Neural cell (in vitro differentiated cells): ENCODE data around the gene NECAP2.

Source experiments
- EZH2 ChIP-seq: fragments of 200-600, 300-800 bp; shearing (Covaris generic), sonication (generic); IDR thresholded peaks from 2 replicates; pipeline ENCODE4 v1.6.1; 2014; ENCODE audit warnings: antibody characterized with exemption, low read length, borderline replicate concordance, mild to moderate bottlenecking; ENCODE audit not compliant: insufficient read depth, poor library complexity, severe bottlenecking
- RAD21 ChIP-seq: fragments of 450-650 bp; conservative IDR thresholded peaks from 2 replicates; pipeline ENCODE4 v1.6.1; 2014; ENCODE audit warnings: antibody characterized with exemption, mild to moderate bottlenecking, moderate library complexity
- TF ChIP-seq, protein P1 (sequence below): fragments of 450-650 bp; IDR thresholded peaks from 2 replicates; pipeline ENCODE4 v1.5.1; 2014; ENCODE audit warnings: antibody characterized with exemption, mild to moderate bottlenecking, moderate library complexity; ENCODE audit not compliant: poor library complexity, severe bottlenecking

DNA sequence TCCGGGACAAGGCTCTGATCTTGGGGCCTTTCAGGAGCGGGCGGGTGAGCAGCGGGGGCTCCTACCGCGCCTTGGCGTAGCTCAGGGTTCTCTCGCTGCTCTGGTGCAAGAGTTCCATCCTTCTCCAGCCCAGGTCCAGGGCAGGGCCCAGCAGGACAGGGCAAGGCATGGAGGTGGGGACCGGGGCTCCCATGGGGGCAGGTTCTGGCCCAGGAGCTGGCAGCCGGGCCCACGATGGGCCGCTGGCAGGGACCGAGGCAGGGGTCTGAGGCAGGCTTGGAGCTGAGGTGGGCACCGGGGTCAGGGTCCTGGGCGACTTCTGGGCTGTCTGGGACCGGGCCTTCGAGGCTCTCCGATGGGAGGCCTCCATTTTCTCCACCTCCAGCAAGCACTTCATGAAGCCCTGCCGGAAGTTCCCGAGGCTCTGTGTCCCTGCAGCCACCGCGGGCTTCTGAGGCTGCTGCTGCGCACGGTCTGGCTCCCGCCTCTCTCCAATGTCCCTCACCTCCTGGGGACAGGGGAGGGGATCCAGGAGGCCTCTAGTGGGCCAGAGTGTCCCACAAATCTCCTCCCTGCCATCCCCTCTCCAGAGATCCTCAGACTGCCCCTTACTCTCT, 30.9 kb upstream of the NECAP2 start:
- TF ChIP-seq, protein P1, sequence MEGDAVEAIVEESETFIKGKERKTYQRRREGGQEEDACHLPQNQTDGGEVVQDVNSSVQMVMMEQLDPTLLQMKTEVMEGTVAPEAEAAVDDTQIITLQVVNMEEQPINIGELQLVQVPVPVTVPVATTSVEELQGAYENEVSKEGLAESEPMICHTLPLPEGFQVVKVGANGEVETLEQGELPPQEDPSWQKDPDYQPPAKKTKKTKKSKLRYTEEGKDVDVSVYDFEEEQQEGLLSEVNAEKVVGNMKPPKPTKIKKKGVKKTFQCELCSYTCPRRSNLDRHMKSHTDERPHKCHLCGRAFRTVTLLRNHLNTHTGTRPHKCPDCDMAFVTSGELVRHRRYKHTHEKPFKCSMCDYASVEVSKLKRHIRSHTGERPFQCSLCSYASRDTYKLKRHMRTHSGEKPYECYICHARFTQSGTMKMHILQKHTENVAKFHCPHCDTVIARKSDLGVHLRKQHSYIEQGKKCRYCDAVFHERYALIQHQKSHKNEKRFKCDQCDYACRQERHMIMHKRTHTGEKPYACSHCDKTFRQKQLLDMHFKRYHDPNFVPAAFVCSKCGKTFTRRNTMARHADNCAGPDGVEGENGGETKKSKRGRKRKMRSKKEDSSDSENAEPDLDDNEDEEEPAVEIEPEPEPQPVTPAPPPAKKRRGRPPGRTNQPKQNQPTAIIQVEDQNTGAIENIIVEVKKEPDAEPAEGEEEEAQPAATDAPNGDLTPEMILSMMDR = no peak
- no peak for TF ChIP-seq RAD21
- TF ChIP-seq EZH2 = no peak
